HL-60 (cell line): Measurements from ENCODE around the gene TMEM94.

ENCODE experiments used
- DNase-seq, 2 experiments: peaks; one replicate each; pipeline ENCODE4 v3.0.0-alpha.2; 2010 to 2020; ENCODE audit warnings: low read depth in 1 of 2, low spot score in 1 of 2
- H3K27ac ChIP-seq: fragments of 250-450 bp; sonication (Bioruptor Pico); replicated peaks from 2 replicates; pipeline ENCODE4 v1.5.1; 2020; ENCODE audit warnings: mild to moderate bottlenecking, moderate library complexity
- H3K27me3 ChIP-seq: fragments of 250-450 bp; sonication (Bioruptor Pico); 2 replicates; pipeline ENCODE4 v1.5.1; 2021; ENCODE audit warnings: mild to moderate bottlenecking, moderate library complexity; ENCODE audit not compliant: insufficient read depth, poor library complexity, severe bottlenecking
- H3K4me3 ChIP-seq: replicated peaks from 2 replicates; pipeline ENCODE4 v1.5.1; 2011; ENCODE audit warnings: mild to moderate bottlenecking, control low read depth, low read length; ENCODE audit not compliant: insufficient read depth
- GABPA ChIP-seq: IDR thresholded peaks from 2 replicates; pipeline ENCODE4 v1.6.1; 2012; ENCODE audit warnings: low read depth
- POLR2AphosphoS5 ChIP-seq: IDR thresholded peaks from 2 replicates; pipeline ENCODE4 v1.6.1; 2012; ENCODE audit warnings: low read depth
- SPI1 ChIP-seq: IDR thresholded peaks from 2 replicates; pipeline ENCODE4 v1.6.1; 2012; ENCODE audit warnings: low read depth, mild to moderate bottlenecking, borderline replicate concordance
- TF ChIP-seq, protein P1 (sequence below): IDR thresholded peaks from 2 replicates; pipeline ENCODE4 v1.6.1; 2012; ENCODE audit warnings: low read depth; ENCODE audit not compliant: insufficient replicate concordance
- TF ChIP-seq, protein P2 (sequence below): IDR thresholded peaks from one replicate; pipeline ENCODE4 v1.5.1; 2011; ENCODE audit warnings: low read length, control low read depth, inconsistent platforms; ENCODE audit not compliant: insufficient read depth

The TMEM94 gene

DNA sequence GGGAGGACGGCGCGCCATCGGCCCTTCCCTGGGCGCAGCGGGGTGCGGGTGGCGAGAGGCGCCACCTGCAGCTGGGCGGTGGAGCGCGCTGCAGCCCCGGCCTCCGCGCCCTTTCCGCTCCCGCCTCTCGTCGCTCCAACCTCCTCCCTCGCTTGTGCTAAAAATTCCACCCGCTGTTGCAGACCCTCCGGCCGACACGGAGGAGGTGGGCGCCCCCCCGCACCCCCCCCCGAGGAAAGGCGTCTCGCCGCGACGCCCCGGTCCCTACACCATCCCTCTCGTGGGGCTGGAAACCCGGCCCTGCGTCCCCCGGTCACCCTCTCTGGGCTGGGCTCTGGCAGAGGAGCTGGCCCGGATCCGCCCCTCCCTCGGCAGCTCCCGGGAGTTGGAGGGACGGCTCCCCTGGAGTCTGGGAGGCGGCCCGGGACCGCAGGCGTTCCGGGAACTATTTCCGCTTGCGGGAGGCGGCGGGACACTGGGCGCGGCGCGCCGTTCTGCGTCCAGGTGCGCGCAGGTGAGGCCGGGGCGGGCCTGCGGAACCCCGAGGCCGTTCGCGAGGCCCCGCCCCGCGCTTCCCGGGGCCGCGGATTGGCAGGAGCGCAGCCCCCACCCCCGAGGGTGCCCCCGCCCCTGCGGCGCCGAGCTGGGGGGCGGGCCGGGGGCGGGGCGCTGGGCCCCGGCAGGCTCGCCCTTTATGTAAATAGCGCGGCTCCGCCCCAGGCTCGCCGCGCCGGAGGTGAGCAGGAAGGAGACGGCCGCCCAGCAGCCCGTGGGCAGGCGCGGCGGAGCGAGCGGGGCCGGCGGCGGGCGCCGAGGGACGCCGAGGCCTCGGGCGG is 68.8 kb downstream of the TMEM94 start, which contains the start of gene LLGL2:
TSS of gene LLGL2 (plus strand) at position 728 of the 836 bp plus-strand sequence. CDS start 17,730 bp downstream, outside the sequence.
- peaks cover 4% of the 10 kb centered on the region for H3K27me3 ChIP-seq
- H3K4me3 ChIP-seq: peak within 1 kb of the TSS; percentile 58
- peak; percentile 42 to 58 for DNase-seq
- TF ChIP-seq, protein P1, sequence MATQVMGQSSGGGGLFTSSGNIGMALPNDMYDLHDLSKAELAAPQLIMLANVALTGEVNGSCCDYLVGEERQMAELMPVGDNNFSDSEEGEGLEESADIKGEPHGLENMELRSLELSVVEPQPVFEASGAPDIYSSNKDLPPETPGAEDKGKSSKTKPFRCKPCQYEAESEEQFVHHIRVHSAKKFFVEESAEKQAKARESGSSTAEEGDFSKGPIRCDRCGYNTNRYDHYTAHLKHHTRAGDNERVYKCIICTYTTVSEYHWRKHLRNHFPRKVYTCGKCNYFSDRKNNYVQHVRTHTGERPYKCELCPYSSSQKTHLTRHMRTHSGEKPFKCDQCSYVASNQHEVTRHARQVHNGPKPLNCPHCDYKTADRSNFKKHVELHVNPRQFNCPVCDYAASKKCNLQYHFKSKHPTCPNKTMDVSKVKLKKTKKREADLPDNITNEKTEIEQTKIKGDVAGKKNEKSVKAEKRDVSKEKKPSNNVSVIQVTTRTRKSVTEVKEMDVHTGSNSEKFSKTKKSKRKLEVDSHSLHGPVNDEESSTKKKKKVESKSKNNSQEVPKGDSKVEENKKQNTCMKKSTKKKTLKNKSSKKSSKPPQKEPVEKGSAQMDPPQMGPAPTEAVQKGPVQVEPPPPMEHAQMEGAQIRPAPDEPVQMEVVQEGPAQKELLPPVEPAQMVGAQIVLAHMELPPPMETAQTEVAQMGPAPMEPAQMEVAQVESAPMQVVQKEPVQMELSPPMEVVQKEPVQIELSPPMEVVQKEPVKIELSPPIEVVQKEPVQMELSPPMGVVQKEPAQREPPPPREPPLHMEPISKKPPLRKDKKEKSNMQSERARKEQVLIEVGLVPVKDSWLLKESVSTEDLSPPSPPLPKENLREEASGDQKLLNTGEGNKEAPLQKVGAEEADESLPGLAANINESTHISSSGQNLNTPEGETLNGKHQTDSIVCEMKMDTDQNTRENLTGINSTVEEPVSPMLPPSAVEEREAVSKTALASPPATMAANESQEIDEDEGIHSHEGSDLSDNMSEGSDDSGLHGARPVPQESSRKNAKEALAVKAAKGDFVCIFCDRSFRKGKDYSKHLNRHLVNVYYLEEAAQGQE: no peak
- TF ChIP-seq SPI1: no peak
- TF ChIP-seq, protein P2, sequence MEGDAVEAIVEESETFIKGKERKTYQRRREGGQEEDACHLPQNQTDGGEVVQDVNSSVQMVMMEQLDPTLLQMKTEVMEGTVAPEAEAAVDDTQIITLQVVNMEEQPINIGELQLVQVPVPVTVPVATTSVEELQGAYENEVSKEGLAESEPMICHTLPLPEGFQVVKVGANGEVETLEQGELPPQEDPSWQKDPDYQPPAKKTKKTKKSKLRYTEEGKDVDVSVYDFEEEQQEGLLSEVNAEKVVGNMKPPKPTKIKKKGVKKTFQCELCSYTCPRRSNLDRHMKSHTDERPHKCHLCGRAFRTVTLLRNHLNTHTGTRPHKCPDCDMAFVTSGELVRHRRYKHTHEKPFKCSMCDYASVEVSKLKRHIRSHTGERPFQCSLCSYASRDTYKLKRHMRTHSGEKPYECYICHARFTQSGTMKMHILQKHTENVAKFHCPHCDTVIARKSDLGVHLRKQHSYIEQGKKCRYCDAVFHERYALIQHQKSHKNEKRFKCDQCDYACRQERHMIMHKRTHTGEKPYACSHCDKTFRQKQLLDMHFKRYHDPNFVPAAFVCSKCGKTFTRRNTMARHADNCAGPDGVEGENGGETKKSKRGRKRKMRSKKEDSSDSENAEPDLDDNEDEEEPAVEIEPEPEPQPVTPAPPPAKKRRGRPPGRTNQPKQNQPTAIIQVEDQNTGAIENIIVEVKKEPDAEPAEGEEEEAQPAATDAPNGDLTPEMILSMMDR: no peak
- no peak for TF ChIP-seq GABPA
- no peak for TF ChIP-seq POLR2AphosphoS5
- H3K27ac ChIP-seq: no peak within 1 kb of the TSS

DNA sequence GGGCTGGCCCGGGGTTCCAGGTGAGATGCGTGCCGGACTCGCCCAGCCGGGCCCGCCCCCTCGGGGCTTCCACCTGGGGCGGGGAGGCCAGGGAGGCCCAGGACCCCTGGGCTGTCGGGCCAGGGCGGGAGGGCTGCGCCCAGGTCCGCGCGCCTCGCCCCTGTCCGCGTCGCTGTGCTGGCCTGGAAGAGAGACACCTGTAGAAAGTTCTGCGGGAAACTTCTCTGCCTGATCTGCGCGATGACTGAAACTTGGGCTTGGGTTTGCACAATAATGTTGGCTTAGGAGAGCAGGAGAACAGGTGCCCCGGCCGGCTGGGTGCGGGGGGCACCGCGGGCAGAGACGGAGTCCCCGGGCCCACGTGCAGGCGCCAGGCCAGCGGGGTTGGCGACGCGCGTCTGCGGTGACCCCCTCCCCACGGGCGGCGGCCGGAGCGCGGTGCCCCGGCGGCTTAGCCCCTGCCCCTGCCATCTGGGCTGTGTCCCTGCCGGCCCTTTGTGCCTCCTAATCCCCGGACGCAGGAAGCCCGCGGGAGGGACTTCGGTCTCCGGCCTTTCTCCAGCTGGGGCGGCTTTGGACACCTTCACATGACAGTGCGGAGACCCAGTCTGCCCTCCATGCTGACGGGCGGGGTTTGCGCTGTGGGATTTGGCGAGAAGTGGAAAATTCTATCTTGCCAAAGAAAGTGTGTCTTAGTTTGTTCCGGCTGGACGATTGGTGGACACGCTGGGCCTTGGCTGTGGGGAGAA is 69.5 kb downstream of the TMEM94 start:
- no peak for DNase-seq
- no peak overlapping the region for H3K27ac ChIP-seq
- peaks cover 4% of the 10 kb centered on the region for H3K27me3 ChIP-seq
- TF ChIP-seq SPI1 (no peak), POLR2AphosphoS5 (no peak), GABPA (no peak)
- TF ChIP-seq, protein P1: no peak
- TF ChIP-seq, protein P2: no peak
- peak overlapping the region; percentile 58 for H3K4me3 ChIP-seq

DNA sequence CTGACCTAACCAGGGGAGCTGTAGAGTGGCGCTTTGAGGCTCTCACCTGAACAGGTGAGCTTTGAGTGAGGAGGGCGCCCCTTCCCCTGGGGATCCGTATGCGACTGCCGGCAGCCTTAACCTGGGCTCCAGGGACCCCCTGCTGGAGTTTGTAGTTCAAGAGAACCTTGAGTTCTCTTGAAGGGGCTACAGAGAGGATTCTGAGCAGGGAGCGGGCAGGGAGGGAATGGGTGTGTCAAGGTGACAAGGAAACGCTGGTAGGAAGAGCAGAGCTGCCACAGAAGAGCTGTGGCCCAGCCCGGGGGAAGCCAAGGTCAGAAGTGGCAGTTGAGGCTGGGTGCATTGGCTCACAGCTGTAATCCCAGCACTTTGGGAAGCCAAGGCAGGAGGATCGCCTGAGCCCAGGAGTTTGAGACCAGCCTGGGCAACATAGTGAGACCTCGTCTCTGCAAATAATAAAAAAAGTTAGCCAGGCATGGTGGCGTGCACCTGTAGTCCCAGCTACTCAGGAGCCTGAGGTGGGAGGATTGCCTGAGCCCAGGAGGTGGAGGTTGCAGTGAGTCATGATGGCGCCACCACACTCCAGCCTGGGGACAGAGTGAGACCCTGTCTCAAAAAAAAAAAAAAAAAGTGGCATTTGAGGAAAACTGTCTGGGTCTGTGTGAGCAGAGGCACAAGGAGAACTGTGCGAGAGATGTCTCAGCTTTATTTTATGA is 70.3 kb downstream of the TMEM94 start:
- no peak for DNase-seq
- Histone ChIP-seq H3K27ac (no peak overlapping the region), H3K27me3 (peaks cover 4% of the 10 kb centered on the region), H3K4me3 (no peak overlapping the region)
- TF ChIP-seq POLR2AphosphoS5 (no peak), GABPA (no peak), SPI1 (no peak)
- TF ChIP-seq, protein P1: no peak
- TF ChIP-seq, protein P2: no peak
